H7 (cell line): ENCODE data around the gene HOXB4. TPM values are rescaled to one million over a fixed set of nuclear protein-coding genes. Genes with fewer than 3 reads are reported as not detected.

Experiments
- DNase-seq: peaks from one replicate; pipeline ENCODE4 v3.0.0; 2012
- H3K27me3 ChIP-seq: 2 replicates; pipeline ENCODE4 v1.6.0; 2011; ENCODE audit warnings: mild to moderate bottlenecking, low read length; ENCODE audit not compliant: control insufficient read depth, insufficient read depth
- H3K36me3 ChIP-seq: replicated peaks from 2 replicates; pipeline ENCODE4 v1.5.1; 2011; ENCODE audit warnings: low read length; ENCODE audit not compliant: control insufficient read depth, insufficient read depth
- H3K4me3 ChIP-seq: 2 replicates; pipeline ENCODE4 v1.5.1; 2011; ENCODE audit warnings: low read depth, mild to moderate bottlenecking, control low read depth, low read length, moderate library complexity; ENCODE audit not compliant: insufficient read depth
- total RNA-seq: library from RNA; depleted of rRNA; stranded (reverse); fragments of >200 nt; shearing (Covaris generic); gene quantifications from 2 replicates; pipeline ENCODE4 v1.2.3, GENCODE V29; 2014

The HOXB4 gene
- total RNA-seq, 1 experiment from 2014 or later: 0.03 TPM

DNA sequence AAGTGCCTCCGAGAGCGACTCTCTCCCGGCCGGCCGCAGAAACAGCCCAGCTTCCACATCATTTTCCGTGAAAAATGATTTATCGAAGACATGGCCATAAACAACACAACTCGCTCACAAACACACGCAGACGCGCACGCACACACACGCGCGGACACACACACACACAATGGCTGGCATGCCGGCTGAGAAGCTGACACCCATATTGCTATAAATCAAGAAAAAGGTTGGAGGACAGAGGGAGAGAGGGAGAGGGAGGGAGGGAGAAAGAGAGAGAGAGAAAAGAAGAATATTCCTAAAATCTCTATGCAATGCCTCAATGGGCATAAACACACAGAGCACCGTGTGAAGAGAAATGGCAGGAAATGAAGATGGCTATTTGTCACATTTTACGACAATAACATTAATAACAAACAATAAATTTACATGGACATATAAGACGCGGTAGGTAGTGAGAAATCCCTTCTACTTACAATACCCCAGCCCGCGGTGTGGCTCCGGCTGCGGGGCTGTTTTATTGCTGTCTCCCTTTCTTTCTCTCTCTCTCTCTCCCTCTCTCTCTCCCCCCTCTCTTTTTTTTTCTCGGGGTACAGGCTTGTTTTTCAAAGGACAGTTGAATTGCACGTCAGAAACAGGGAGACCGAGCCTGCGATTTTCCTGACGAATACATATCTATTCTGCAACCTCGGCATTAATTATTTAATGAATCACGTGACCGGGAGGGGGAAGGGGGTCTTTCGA lies 9.5 kb downstream of the HOXB4 start:
- H3K4me3 ChIP-seq: no peak overlapping the region
- no peak for DNase-seq
- H3K27me3 ChIP-seq: peaks cover 99% of the 10 kb centered on the region
- no peaks in the 10 kb centered on the region for H3K36me3 ChIP-seq

DNA sequence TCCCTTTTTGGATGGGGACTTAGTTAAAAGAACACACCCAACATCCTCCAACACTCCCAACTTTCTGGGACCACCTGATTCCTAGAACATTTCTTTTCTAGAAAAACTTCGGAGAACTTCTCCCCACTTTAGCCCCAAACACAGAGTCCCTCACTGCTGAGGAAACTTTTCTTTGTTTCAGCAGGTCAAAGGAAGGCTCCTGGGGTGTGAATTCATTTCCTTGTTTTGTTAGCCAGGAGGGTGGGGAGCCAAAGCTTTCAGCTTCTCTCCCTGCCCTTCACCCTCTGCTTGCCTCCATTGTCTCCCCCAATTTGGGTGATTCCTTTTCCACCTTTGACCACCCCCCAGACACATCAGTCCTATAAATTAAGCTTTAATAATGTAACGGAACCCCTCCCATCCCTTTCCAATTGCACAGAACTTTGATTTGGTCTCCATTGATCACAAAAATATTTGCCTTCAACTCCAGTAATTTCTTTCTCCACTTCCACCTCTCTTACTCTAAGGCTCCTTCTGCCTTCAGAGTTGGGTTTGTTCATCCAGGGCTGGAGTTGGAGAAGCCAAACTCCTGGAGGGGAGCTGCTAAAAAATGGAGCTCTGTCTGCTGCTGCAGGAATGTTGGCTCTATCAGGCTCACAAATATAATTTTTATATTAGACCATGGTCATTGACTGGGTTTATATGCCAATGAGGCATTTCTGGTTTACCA lies 10.3 kb downstream of the HOXB4 start:
- DNase-seq: no peak
- H3K36me3 ChIP-seq: no peaks in the 10 kb centered on the region
- H3K4me3 ChIP-seq: no peak overlapping the region
- H3K27me3 ChIP-seq: peaks cover 99% of the 10 kb centered on the region

DNA sequence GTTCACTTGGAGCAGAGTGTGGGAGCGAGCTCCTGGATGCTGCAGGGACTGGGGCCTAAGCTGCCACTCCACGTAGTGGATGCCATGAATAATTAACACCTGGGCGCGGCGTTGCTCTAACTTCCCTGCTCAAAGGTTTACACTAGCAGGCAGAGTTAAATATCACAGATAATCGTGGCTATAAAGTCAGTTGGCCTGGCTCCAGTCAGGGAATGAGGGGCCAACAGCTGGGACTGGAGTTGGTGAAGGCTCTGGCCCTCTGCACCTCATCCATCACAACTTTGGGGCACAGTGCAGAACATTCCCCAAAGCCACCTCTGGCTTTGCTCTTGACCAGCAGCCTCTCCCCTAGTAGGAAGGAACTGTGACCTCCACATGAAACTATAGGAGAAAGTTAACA lies 10.9 kb downstream of the HOXB4 start:
- H3K27me3 ChIP-seq: peaks cover 99% of the 10 kb centered on the region
- no peaks in the 10 kb centered on the region for H3K36me3 ChIP-seq
- DNase-seq: no peak
- no peak overlapping the region for H3K4me3 ChIP-seq

DNA sequence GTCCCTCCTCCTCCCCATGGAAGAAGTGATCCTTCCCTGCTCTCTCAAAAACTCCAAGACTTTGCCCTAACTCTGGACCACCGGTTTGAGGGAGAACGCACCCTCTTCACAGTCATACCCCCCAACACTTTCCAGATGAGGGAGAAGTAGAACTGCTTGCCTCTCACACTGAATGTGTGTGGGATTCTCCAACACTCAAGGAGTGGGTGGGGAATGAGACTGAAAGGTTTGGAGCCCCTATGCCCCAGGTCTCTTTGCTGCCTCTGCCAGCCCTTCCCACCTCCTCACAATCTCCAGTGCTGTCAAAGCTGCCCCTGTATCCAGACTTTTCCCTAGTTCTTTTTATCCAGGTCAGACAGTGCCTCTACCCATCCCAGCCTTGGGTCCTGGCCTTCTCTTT lies 11.4 kb downstream of the HOXB4 start:
- H3K36me3 ChIP-seq: no peaks in the 10 kb centered on the region
- DNase-seq: no peak
- peaks cover 99% of the 10 kb centered on the region for H3K27me3 ChIP-seq
- H3K4me3 ChIP-seq: no peak overlapping the region

DNA sequence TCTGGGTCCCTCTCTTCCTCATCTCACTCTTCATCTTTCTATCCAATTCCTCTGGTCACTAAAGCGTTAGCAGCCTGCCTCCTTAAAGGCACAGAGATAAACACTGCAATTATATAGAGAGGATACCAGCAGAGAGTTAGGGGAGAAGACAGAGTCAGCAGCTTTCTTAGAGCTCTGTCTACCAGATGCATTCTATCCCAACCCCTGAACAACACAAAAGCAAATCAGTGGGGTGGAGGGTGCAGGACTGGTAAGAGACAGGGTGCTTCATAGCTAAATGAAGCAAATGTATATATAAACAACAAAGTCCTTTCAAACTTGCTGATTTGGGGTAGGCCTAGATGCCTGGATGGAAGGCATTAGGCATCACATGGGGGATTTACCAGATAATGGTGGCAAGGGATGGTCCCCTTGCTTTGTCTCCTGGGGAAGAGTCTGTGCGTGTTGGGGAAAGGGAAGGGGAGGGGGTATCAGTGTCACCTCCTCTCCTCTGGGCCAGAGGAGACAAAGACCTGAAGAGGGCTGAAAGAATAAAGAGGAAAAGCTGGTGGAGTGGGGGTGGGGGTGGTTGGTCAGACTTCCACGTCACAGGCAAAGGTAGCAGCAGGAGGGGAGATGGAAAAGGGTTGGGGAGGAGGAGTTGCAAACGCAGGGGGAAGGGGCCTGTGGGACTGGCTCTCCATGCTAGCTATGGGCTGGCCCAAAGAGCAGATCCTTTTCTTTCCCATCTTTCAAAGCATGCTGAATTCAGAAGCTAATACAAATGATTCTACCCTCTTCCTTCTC lies 12.0 kb downstream of the HOXB4 start:
- H3K36me3 ChIP-seq: no peaks in the 10 kb centered on the region
- DNase-seq: no peak
- H3K27me3 ChIP-seq: peaks cover 99% of the 10 kb centered on the region
- H3K4me3 ChIP-seq: no peak overlapping the region

DNA sequence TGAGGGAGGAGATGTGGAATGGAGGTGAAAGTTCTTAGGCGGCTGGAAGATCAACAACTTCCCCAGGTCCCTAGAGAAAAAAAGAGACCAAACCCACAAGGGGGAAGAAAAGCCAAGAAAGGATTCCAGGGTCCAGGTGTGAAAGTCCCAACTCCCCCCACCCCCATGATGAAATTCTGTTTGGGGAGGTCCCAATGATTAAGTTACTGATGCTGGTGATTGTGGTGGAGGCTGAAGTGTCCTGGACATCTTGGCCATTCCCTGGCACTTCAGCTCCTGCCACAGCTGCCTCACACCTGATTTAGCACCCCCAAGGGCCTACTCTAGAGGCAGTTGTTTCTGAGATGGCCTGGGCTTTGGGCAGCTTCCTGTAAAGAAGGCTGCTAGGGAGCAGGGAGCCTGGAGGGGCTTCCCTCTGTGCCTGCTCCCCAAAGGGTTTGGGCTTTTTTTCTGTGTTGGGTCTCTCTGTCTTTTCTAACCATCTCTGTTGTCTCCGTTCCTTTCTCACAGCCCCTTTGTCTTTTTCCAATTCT lies 13.1 kb downstream of the HOXB4 start:
- no peaks in the 10 kb centered on the region for H3K36me3 ChIP-seq
- no peak for DNase-seq
- H3K27me3 ChIP-seq: peaks cover 99% of the 10 kb centered on the region
- H3K4me3 ChIP-seq: no peak overlapping the region; the same call in 1 of the 2 replicates

DNA sequence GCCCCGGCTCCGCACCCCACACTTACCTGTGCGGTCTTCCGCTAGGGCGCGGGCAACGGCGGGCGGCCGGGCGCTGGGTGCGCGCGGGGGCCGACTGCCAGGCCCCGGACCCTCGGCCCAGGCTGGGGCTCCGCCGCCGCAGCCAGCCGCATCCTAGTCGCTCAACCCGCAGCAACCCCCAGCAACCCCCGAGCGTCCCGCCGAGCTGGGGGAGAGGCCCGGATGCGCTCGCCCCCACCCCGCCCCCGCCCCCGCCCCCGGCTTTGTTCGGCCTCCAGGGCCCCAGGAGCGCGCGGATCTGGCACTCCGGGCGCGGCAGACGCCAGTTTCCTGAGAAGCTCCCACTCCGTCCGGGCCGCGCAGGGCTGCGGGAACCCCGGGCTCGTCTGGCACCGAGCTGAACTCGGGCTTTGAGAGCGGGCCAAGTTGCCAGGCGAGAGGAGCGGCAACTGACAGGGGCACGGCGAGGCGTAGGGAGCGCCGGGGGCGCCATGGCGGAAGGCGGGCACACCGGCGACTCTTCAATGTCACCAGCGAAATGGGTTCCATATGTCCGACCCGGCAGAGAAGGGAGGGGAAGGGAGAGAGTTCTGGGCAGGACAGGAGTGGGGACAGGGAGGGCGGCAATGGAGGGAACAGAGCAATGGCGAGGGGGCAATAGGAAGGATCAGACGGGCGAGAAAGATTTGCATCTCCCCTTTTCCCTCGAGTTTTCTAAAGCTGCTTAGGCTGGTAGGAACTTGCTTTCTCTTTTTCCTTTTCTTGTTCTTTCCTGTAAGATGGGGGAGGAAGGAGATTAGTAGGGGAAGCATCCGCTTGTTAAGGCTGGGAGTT lies 13.7 kb downstream of the HOXB4 start:
- Histone ChIP-seq H3K27me3 (peaks cover 99% of the 10 kb centered on the region), H3K36me3 (no peaks in the 10 kb centered on the region), H3K4me3 (peak overlapping the region; percentile 40)
- DNase-seq: peak; percentile 89

DNA sequence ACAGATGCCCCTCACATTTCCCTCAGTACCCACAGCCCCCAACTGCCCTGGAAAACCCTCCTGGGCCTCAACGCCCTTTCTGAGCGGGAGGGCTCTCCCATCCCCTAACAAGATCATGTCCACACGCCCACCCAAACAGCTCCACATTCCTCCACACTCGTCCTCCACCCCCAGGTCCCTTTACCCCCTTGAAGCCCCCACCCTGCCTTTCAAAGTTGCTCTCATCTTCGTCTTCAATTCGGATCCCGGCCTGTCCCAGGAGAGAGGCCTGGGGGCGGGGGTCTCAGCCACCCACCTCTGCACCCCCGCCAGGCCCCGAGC lies 14.3 kb downstream of the HOXB4 start:
- H3K4me3 ChIP-seq: peak overlapping the region; percentile 2; the same call in 1 of the 2 replicates
- peaks cover 99% of the 10 kb centered on the region for H3K27me3 ChIP-seq
- no peak for DNase-seq
- H3K36me3 ChIP-seq: no peaks in the 10 kb centered on the region

DNA sequence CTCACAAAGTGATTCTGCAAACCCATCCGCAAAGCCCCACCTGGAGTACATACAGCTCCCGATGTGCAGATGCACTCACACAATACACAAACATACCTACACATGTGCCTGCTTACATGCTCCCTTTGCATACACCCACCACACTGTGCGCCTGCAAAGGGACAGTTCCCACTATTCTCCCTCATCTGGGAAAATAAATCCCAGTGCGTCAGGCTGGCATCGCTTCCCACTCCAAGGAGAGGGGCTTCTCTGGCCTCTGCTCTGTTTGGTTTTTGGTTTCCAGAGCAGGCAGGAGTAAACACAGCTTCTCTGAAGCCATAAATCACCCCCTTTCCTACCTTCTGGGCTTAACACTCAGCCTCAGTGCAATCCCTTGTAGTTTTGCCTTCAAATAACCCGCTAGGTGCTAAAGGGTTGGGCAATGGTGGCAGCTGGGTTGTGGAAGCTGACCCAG lies 14.7 kb downstream of the HOXB4 start:
- Histone ChIP-seq H3K27me3 (peaks cover 99% of the 10 kb centered on the region), H3K36me3 (no peaks in the 10 kb centered on the region), H3K4me3 (peak overlapping the region; percentile 2; the same call in 1 of the 2 replicates)
- peak; percentile 47 for DNase-seq

DNA sequence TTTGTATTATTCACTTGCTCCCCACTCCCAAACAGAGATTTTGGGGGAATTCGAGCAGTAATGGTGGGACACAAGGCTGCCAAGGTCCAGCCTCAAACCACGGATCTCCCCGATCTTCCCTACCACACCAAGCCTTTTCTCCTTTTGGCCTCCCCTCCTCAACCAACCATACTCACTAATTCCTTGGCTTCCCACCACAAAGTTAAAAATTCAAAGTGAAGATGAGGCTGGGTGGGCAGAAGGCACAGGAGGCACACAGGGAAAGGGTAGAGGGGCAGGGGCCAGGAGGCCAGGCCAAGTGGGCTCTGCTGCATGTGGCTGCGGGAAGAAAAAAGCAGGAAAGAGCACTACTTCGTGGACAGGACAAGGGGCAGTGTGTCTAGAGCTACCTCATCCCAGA lies 15.2 kb downstream of the HOXB4 start:
- H3K4me3 ChIP-seq: no peak overlapping the region; the same call in 1 of the 2 replicates
- no peaks in the 10 kb centered on the region for H3K36me3 ChIP-seq
- H3K27me3 ChIP-seq: peaks cover 99% of the 10 kb centered on the region
- DNase-seq: no peak

DNA sequence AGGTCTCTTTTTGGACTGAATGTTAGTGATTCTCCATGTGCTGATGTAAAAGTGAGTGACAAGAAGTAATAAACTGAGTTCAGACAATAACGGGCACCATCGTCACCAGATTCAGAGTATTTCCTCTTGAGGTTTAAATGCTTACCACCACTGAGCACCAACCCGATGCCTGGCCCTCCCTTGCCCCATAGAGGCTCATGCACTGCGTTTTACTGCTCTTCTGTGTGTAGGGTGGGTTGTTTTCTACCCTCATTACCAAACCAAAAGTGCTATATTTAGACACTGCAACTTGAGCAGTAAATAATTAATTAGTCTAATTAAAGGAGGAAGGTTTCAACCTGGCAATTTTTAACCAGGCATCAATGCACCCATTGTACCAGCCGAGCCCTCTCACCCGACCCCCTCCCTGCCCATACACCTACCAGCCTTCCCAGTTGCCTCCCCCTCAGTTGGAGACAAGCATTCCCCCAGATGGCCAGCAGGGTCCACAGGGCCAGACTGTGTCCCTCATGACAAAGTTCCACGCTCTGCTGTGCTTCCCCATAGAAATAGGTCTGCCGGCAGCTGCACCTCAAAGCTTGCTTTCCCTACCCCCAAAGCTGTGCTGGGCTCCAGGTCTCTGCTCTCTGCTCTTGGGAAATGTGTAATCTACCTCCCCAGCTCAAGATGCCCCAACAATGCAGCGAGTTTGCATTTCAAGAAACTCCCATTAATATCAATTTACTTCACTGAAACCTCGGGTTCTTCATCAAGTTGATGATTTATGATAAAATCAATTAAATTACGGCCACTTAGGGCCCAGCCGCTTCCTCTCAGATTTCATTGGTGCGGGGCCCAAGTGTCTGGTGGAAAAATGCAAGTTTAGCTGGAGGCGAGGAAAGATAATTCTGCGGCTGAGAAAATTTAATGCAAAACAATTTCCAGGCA lies 16.0 kb downstream of the HOXB4 start:
- Histone ChIP-seq H3K27me3 (peaks cover 99% of the 10 kb centered on the region), H3K36me3 (no peaks in the 10 kb centered on the region), H3K4me3 (no peak overlapping the region)
- peak; percentile 64 for DNase-seq

DNA sequence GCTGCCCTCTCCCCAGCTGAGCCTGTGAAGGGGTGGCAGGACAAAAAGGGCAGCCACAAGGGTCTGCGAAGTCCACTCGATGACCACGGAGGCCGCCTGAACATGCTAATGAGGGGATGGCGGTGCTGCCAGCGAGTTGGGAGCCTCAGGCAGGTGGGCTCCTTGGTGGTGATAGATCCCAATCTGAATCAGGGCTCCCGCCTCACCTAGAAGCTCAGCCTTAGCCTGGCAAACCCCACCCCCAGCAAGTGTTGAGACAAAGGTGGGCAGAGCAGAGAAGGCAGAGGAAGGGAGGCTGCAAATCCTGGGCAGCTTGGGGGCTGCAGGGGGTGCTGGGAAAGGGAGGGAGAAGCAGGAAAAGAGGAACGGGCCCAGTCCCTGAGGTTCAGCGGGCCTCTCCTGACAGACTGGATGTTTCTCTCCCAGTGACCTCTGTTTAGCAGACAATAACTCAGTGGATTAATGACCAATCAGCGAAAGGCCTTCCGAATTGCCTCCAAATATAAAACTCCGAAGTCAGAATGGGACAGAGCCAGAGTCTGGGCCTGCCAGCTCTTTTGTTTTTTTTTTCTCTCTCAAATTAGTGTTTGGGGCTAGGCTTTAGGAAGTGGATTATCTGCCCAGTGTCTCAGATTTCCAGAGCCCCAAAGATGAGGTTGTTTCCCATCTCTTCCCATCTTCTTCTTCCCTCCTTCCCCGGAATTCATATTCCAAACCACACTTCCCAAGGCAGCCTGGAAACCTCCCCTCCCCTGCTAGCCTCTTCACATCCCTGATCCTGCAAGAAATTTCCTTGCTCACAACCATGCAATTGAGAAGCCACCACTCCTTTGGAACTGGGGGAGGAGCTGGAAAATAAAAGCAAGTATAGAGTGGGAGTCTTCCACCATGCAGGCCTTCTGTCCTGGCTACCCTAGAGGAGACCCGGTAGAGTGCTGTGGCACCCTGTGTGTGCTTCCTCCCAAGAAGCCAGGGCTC lies 18.0 kb downstream of the HOXB4 start:
- H3K27me3 ChIP-seq: peaks cover 99% of the 10 kb centered on the region
- no peaks in the 10 kb centered on the region for H3K36me3 ChIP-seq
- peak; percentile 61 for DNase-seq
- no peak overlapping the region for H3K4me3 ChIP-seq
